GM19023 (cell line): ENCODE data around the gene DPF3.

ENCODE experiments used
- ATAC-seq: cut with Tn5 transposase; IDR thresholded peaks from one replicate; pipeline ENCODE4 v1.9.1; 2021; ENCODE audit warnings: mild to moderate bottlenecking, moderate library complexity; ENCODE audit not compliant: unreplicated experiment

The DPF3 gene

GRCh38 chr14:72688990-72689671 lies 204.8 kb downstream of the DPF3 start:
- ATAC-seq = no peak

GRCh38 chr14:72686832-72687231 lies 207.1 kb downstream of the DPF3 start:
- ATAC-seq = no peak

GRCh38 chr14:72686101-72686500 lies 207.8 kb downstream of the DPF3 start:
- ATAC-seq = no peak

- ATAC-seq = no peak
Measured at GRCh38 chr14:72685456-72685855, 208.4 kb downstream of the DPF3 start.

GRCh38 chr14:72683787-72684186 lies 210.1 kb downstream of the DPF3 start:
- no peak for ATAC-seq

GRCh38 chr14:72682188-72682587 lies 211.7 kb downstream of the DPF3 start:
- ATAC-seq = no peak

GRCh38 chr14:72680853-72681640 lies 212.9 kb downstream of the DPF3 start:
- ATAC-seq = no peak

GRCh38 chr14:72679536-72680151 lies 214.3 kb downstream of the DPF3 start:
- ATAC-seq = no peak

- ATAC-seq = no peak
Measured at GRCh38 chr14:72679141-72679535, 214.8 kb downstream of the DPF3 start.

GRCh38 chr14:72678356-72678755 lies 215.5 kb downstream of the DPF3 start:
- no peak for ATAC-seq

- ATAC-seq = no peak
Measured at GRCh38 chr14:72677664-72678063, 216.2 kb downstream of the DPF3 start.

- ATAC-seq = no peak
Measured at GRCh38 chr14:72675126-72675525, 218.8 kb downstream of the DPF3 start.

GRCh38 chr14:72673179-72673578 lies 220.7 kb downstream of the DPF3 start:
- no peak for ATAC-seq

- no peak for ATAC-seq
Measured at GRCh38 chr14:72666610-72667009, 227.3 kb downstream of the DPF3 start.

GRCh38 chr14:72665259-72665658 lies 228.6 kb downstream of the DPF3 start:
- ATAC-seq = no peak

GRCh38 chr14:72664651-72665050 lies 229.2 kb downstream of the DPF3 start:
- no peak for ATAC-seq

GRCh38 chr14:72663956-72664650 lies 229.8 kb downstream of the DPF3 start:
- ATAC-seq = no peak

GRCh38 chr14:72663076-72663487 lies 230.8 kb downstream of the DPF3 start:
- no peak for ATAC-seq

- no peak for ATAC-seq
Measured at GRCh38 chr14:72662214-72662613, 231.7 kb downstream of the DPF3 start.

- ATAC-seq = no peak
Measured at GRCh38 chr14:72657214-72657921, 236.5 kb downstream of the DPF3 start.

- ATAC-seq = no peak
Measured at GRCh38 chr14:72653026-72653425, 240.9 kb downstream of the DPF3 start.
